Adipocyte (in vitro differentiated cells): ENCODE data around the gene TMPRSS3.

ENCODE experiments used
- DNase-seq: peaks from one replicate; pipeline ENCODE4 v3.0.0-alpha.2; 2015; ENCODE audit warnings: low read depth
- H3K27me3 ChIP-seq: replicated peaks from 2 replicates; pipeline ENCODE4 v1.7.0; 2013; ENCODE audit warnings: mild to moderate bottlenecking, low read length, moderate library complexity; ENCODE audit not compliant: control insufficient read depth, insufficient read depth
- H3K36me3 ChIP-seq: 2 replicates; pipeline ENCODE4 v1.7.0; 2013; ENCODE audit warnings: low read length, mild to moderate bottlenecking, moderate library complexity; ENCODE audit not compliant: control insufficient read depth, insufficient read depth, severe bottlenecking
- H3K4me1 ChIP-seq: 2 replicates; pipeline ENCODE4 v1.7.0; 2013; ENCODE audit warnings: mild to moderate bottlenecking, low read length, moderate library complexity; ENCODE audit not compliant: control insufficient read depth, insufficient read depth
- H3K4me3 ChIP-seq: 2 replicates; pipeline ENCODE4 v1.7.0; 2013; ENCODE audit warnings: mild to moderate bottlenecking, low read length, moderate library complexity
- H3K9ac ChIP-seq: 2 replicates; pipeline ENCODE4 v1.7.0; 2013; ENCODE audit warnings: mild to moderate bottlenecking, low read length, moderate library complexity
- H3K9me3 ChIP-seq: 2 replicates; pipeline ENCODE4 v1.7.0; 2013; ENCODE audit warnings: mild to moderate bottlenecking, low read length, moderate library complexity; ENCODE audit not compliant: control insufficient read depth

The TMPRSS3 gene

DNA sequence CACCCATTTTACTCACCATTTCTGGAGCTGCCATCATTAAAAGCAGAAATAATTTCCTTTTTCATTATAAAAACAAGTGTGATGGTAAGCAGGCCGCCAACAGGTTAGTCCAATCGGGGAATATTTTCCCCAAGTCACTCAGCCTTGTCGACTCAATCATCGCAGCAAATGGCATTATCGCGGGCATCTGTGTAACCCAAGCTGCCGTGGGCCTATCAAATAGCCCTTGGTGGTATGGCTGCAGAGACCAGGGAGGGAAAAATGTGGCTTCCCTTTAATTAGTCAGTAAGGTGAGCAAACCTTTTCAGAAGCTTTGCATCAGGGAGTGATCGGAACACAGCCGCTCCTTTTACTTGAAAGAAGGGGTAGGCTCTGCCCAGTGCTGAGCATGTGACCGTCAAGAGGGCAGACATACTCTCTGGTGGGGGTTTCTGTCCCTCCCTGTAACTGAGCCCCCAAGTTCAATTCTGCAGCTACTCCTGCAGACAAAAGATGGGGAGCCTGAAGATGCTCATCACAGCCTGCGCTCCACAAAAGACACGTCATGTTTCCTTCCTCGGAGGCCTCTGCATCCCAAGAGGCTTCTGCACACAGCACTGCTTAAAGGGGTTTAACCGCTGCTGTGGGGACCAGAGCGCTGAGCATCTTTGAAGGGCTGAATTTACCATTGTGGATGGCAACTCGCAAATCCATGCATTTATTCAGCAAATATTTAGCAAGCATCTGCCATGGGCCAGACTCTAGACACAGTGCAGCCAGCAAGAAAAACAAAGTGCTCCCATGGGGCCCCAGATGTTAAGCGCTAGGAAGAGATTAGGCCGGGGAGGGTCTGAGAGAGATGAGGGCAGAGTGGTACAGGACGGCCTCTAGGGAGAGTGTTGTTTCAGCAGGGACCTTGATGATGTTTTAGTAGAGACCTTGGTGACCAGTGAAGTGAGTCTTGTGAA is 1.2 kb upstream of the TMPRSS3 start:
- DNase-seq = no peak

DNA sequence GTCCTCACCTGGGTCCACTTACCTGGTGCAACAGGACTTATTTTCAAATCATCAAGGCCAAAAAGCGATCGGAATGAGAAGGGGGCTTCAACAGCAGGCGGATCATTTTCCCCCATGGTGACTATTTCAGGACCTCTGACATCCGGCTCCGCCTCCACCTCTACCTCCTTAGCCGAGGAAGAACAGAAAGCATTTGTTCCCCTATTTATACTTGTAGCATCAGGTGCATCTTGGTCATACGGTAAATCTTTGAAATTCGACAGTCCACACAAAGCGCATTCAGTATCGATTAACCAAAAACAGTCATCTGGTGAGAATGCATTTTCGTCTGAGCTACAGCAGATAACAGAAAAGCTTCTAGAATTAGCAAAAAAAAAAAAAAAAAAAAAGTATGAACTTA is 550 bp downstream of the TMPRSS3 start:
- Histone ChIP-seq H3K36me3 (no peaks in the 10 kb centered on the region), H3K27me3 (peaks cover 53% of the 10 kb centered on the region), H3K4me1 (no peaks in the 10 kb centered on the region), H3K9me3 (no peaks in the 10 kb centered on the region), H3K4me3 (no peak overlapping the region), H3K9ac (no peak overlapping the region)
- DNase-seq = no peak

More for the DNA sequence above, 1.2 kb upstream of the TMPRSS3 start:
- Histone ChIP-seq H3K36me3 (no peaks in the 10 kb centered on the region), H3K27me3 (peaks cover 38% of the 10 kb centered on the region), H3K9ac (no peak overlapping the region), H3K4me3 (no peak overlapping the region), H3K9me3 (peaks cover 7% of the 10 kb centered on the region), H3K4me1 (no peaks in the 10 kb centered on the region)

DNA sequence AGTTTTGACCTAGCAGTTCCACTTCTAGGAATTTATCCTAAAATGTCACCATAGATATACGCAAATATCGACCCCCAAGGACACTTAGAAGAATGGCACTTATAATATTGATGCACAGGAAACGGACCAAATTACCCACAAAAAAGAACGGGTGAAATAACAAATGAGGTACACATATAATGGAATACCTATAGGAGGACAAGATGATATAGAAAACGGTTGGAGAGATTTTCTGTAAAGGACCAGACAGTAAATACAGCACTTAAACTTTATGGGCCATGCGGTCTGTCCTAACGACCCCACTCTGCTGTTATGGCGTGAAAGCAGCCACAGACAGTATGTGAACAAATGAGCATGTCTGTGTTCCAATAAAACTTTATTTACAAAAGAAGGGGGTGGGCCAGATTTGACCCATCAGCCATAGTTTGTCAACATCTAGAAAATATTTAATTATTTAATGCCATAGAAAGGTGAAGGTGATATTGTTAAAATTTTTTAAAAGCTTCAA is 2.4 kb downstream of the TMPRSS3 start:
- Histone ChIP-seq H3K9me3 (no peaks in the 10 kb centered on the region), H3K36me3 (no peaks in the 10 kb centered on the region), H3K9ac (no peak overlapping the region), H3K4me1 (no peaks in the 10 kb centered on the region), H3K4me3 (no peak overlapping the region), H3K27me3 (peaks cover 68% of the 10 kb centered on the region)
- DNase-seq = no peak

DNA sequence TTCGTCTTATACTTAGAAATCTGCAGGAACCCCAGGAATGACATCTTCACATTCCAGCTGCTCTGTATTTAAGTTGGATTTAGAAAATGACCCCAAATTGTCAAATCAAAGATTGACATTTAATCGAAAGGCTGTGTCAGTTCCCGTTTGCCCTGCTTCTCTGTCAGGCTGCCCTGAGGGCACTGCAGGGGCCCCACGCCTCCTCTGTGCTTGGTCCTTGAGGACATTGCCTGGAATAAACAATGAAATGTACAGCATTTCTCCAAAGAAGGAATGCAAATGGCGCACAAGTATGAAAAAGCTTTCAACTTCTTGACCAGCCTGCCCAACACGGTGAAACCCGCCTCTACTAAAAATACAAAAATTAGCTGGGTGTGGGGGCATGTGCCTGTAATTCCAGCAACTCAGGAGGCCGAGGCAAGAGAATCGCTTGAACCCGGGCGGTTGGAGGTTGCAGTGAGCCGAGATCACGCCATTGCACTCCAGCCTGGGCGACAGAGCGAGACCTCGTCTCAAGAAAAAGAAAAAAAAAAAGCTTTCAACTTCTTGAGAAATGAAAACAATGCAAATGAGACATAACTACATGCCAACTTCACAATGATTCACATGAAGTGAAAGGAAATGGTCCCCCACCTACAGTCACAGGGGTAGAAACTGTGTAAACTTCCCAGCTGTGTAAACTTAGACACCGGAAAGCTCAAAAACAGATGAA is 3.0 kb downstream of the TMPRSS3 start:
- Histone ChIP-seq H3K4me3 (no peak overlapping the region), H3K9me3 (no peaks in the 10 kb centered on the region), H3K27me3 (peaks cover 68% of the 10 kb centered on the region), H3K4me1 (no peaks in the 10 kb centered on the region), H3K9ac (no peak overlapping the region), H3K36me3 (no peaks in the 10 kb centered on the region)
- no peak for DNase-seq

DNA sequence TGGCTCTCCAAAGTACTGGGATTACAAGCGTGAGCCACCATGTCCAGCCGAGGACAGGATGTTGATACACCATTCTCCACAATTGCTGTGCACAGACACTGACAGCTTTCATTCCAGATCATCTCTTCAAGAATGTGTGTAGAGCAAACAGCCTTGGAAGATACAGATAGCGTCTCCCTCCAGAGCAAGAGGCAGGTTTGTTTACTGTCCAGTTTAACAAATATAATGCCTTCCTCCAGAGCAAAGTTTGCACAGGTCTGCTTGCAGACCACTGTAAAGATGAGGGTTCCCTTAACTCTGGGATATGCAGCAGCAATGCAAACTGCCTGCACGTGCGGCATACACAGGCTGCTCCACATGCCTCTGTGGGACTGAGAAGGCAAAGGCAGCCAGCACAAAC is 4.6 kb downstream of the TMPRSS3 start:
- Histone ChIP-seq H3K27me3 (peaks cover 70% of the 10 kb centered on the region), H3K36me3 (no peaks in the 10 kb centered on the region)
- DNase-seq = no peak

DNA sequence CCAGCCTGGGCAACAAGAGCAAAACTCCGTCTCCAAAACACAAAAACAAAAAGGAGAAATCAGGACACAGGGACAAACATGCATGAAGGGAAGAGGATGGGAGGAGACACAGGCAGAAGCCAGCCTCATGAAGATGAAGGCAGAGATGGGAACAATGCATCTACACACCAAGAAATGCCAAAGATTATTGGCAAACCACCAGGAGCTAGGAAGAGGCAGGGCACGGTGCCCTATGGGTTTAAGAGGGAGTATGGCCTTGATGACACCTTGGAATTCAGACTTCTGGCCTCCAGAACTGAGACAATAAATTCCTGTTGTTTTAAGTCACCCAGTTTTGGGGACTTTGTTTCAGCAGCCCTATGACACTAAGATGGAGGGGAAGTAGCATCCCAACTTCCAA is 5.2 kb downstream of the TMPRSS3 start:
- no peaks in the 10 kb centered on the region for H3K4me1 ChIP-seq
- H3K36me3 ChIP-seq = no peaks in the 10 kb centered on the region
- no peaks in the 10 kb centered on the region for H3K9me3 ChIP-seq
- H3K9ac ChIP-seq = no peak overlapping the region
- DNase-seq = no peak
- peaks cover 66% of the 10 kb centered on the region for H3K27me3 ChIP-seq
- H3K4me3 ChIP-seq = no peak overlapping the region

More for the DNA sequence above, 4.6 kb downstream of the TMPRSS3 start:
- Histone ChIP-seq H3K4me3 (no peak overlapping the region), H3K9ac (no peak overlapping the region), H3K4me1 (no peaks in the 10 kb centered on the region), H3K9me3 (no peaks in the 10 kb centered on the region)

DNA sequence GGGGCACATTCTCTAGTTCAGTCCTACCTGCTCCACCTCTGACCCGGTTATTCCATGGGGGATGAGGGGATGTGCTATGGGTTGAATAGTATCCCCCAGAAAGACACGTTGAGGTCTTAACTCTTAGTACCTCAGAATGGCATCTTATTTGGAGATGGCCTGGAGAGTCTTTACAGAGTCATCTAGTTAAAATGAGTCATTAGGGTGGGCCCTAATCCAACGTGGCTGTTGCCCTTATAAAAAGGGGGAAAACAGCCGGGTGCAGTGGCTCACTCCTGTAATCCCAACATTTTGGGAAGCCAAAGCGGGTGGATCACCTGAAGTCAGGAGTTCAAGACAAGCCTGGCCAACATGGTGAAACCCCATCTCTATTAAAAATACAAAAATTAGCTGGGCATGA is 5.7 kb downstream of the TMPRSS3 start:
- peaks cover 64% of the 10 kb centered on the region for H3K27me3 ChIP-seq

DNA sequence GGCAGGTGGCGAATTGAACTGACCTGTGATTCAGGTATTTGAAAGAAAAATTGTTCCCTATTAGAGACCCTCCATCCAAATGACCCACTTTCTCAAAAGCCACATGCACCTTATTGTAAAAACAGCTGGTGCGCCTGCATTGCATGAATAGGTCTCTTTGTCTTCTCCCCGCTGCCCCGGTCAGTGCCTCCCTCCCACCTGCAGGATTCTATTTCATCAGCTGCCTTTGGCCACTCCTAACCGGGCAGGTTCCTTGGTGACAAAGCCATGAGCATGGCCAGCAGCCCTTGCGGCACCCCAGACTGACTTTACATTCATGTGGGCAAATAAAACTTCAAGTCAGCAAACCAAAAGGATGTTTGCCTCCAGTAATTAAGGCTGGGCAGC is 6.4 kb downstream of the TMPRSS3 start:
- H3K36me3 ChIP-seq = no peaks in the 10 kb centered on the region
- H3K9ac ChIP-seq = no peak overlapping the region
- peaks cover 60% of the 10 kb centered on the region for H3K27me3 ChIP-seq
- H3K4me3 ChIP-seq = no peak overlapping the region
- H3K4me1 ChIP-seq = no peaks in the 10 kb centered on the region
- no peak for DNase-seq
- no peaks in the 10 kb centered on the region for H3K9me3 ChIP-seq

More for the DNA sequence above, 5.7 kb downstream of the TMPRSS3 start:
- no peaks in the 10 kb centered on the region for H3K9me3 ChIP-seq
- H3K4me1 ChIP-seq = no peaks in the 10 kb centered on the region
- no peak overlapping the region for H3K4me3 ChIP-seq
- no peak overlapping the region for H3K9ac ChIP-seq
- no peaks in the 10 kb centered on the region for H3K36me3 ChIP-seq
- no peak for DNase-seq

DNA sequence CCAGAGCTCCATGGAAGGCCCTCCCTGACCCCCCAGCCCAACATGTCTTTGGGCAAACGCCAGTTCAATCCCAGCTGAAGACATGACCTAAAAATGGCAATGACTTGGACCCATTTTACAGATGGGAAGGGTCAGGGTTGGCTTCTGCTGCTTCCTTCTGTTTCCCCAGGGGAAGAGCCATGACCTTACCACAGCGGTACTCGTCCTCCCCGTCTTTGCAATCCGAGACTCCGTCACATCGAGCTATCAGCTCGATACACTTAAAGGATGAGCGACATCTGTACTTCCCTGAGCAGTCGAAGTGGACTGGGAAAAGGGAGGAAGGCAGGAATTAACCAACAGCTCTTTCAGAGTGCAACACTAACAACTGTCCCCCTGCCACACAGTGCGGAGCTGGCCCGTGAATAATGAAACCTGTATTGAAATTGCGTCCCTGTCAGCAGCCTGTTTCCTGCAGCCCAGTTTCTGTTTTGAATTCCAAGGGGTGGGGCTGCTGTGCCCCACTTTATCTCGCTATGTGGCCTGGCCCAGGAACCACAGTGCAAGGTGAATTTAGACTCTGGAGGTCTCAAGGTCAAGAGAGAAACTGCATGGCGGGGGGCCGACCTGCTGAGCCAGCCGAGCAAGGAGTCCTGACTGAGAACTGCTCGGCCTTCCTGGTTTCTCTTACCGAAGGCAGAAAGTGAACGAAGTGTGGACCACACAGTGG is 7.0 kb downstream of the TMPRSS3 start:
- Histone ChIP-seq H3K9me3 (no peaks in the 10 kb centered on the region), H3K27me3 (peaks cover 60% of the 10 kb centered on the region), H3K4me1 (no peaks in the 10 kb centered on the region), H3K36me3 (no peaks in the 10 kb centered on the region), H3K4me3 (no peak overlapping the region), H3K9ac (no peak overlapping the region)
- DNase-seq = no peak

DNA sequence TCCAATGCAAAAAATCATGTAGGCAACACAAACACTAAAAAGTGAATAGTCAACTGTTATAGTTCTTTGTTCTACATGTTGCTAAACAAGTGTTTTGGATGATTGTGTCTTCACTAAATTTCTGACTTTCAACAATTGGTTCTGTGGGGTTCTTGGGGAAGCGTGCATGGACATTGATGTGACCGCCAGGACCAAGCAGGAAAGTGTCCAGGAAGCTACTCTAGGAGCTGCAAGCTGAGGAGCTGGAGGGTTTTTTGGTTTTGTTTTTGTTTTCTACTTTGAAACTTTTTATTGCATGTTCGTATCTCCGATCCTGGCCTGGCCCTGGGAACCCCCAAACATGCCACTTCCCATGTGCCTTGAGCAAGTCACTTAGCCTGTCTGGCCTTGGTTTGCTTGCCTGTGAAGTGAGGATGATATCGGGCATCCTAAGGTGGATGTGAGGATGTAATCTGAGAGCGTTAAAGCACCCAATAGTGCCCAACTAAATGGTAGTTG is 8.0 kb downstream of the TMPRSS3 start:
- no peaks in the 10 kb centered on the region for H3K4me1 ChIP-seq
- H3K9me3 ChIP-seq = no peaks in the 10 kb centered on the region
- DNase-seq = no peak
- H3K27me3 ChIP-seq = peaks cover 64% of the 10 kb centered on the region
- no peak overlapping the region for H3K4me3 ChIP-seq
- H3K36me3 ChIP-seq = no peaks in the 10 kb centered on the region
- no peak overlapping the region for H3K9ac ChIP-seq

DNA sequence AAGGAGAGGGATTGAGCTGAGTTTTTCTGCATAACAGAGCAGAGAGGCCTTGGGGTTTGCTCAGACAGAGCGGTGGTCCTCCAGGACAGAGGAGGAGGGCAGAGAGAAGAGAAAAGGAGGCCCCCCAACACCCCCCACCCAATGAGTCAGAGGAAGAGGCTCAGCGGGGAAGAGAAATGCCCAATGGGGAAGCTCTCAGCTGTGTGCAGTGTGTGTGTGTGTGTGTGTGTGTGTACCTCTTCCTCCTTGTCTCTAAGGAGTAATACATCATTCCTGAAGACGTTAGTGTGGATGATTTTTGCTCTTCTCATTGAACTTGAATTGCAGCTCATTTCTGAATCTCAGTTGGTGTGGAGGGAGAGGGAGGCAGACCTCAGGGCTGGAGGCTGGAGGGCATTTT is 8.7 kb downstream of the TMPRSS3 start:
- Histone ChIP-seq H3K36me3 (no peaks in the 10 kb centered on the region), H3K9me3 (no peaks in the 10 kb centered on the region), H3K9ac (no peak overlapping the region), H3K27me3 (peaks cover 64% of the 10 kb centered on the region), H3K4me3 (no peak overlapping the region), H3K4me1 (no peaks in the 10 kb centered on the region)
- no peak for DNase-seq
